MM.1S (cell line): ENCODE measurements around the gene NPC1L1.

Experiments
- DNase-seq: peaks from one replicate; pipeline ENCODE4 v3.0.0-alpha.2; 2015
- H2AFZ ChIP-seq: fragments of 300-600 bp; sonication (generic); 2 replicates; pipeline ENCODE4 v1.6.0; 2016; ENCODE audit warnings: antibody characterized with exemption, low read length
- H3F3A ChIP-seq: fragments of 300-600 bp; sonication (generic); 2 replicates; pipeline ENCODE4 v1.6.1; 2016; ENCODE audit warnings: mild to moderate bottlenecking, antibody characterized with exemption, low read length, moderate library complexity, mixed read lengths; ENCODE audit not compliant: insufficient read depth
- H3K27ac ChIP-seq: fragments of 300-600 bp; sonication (generic); 2 replicates; pipeline ENCODE4 v1.5.1; 2016; ENCODE audit warnings: mild to moderate bottlenecking, low read length
- H3K27me3 ChIP-seq: fragments of 300-600 bp; sonication (generic); replicated peaks from 2 replicates; pipeline ENCODE4 v1.6.0; 2016; ENCODE audit warnings: low read length; ENCODE audit not compliant: insufficient read depth
- H3K36me3 ChIP-seq: fragments of 300-600 bp; sonication (generic); replicated peaks from 2 replicates; pipeline ENCODE4 v1.6.1; 2016; ENCODE audit warnings: mild to moderate bottlenecking, low read length, mixed read lengths; ENCODE audit not compliant: insufficient read depth
- H3K4me1 ChIP-seq: fragments of 300-600 bp; sonication (generic); 2 replicates; pipeline ENCODE4 v1.6.1; 2016; ENCODE audit warnings: low read length, mixed read lengths
- H3K4me2 ChIP-seq: fragments of 300-600 bp; sonication (generic); 2 replicates; pipeline ENCODE4 v1.6.0; 2016; ENCODE audit warnings: low read depth, low read length
- H3K4me3 ChIP-seq: fragments of 300-600 bp; sonication (generic); 2 replicates; pipeline ENCODE4 v1.5.1; 2016; ENCODE audit warnings: low read length, mixed read lengths
- H3K79me2 ChIP-seq: fragments of 300-600 bp; sonication (generic); 2 replicates; pipeline ENCODE4 v1.6.1; 2016; ENCODE audit warnings: mixed run types, low read length, mixed read lengths
- H3K9ac ChIP-seq: fragments of 300-600 bp; sonication (generic); 2 replicates; pipeline ENCODE4 v1.6.1; 2016; ENCODE audit warnings: low read length, mixed read lengths
- H3K9me2 ChIP-seq: fragments of 300-600 bp; sonication (generic); replicated peaks from 2 replicates; pipeline ENCODE4 v1.6.1; 2016; ENCODE audit warnings: mild to moderate bottlenecking, low read length, mixed read lengths; ENCODE audit not compliant: insufficient read depth
- H3K9me3 ChIP-seq: fragments of 300-600 bp; sonication (generic); replicated peaks from 2 replicates; pipeline ENCODE4 v1.6.1; 2016; ENCODE audit warnings: mild to moderate bottlenecking, low read length, mixed read lengths; ENCODE audit not compliant: insufficient read depth
- H4K20me1 ChIP-seq: fragments of 300-600 bp; sonication (generic); 2 replicates; pipeline ENCODE4 v1.6.1; 2016; ENCODE audit warnings: mild to moderate bottlenecking, low read length, moderate library complexity, mixed read lengths; ENCODE audit not compliant: insufficient read depth
- EZH2 ChIP-seq: fragments of 300-600 bp; sonication (generic); optimal IDR thresholded peaks from 2 replicates; pipeline ENCODE3; 2017; ENCODE audit warnings: low read depth, mild to moderate bottlenecking, antibody characterized with exemption, low read length, mixed read lengths
- EZH2phosphoT487 ChIP-seq: fragments of 300-600 bp; sonication (generic); IDR thresholded peaks from 2 replicates; pipeline ENCODE4 v1.6.1; 2018; ENCODE audit warnings: antibody characterized with exemption, low read length
- TF ChIP-seq, protein P1 (sequence below): fragments of 300-600 bp; sonication (generic); IDR thresholded peaks from 2 replicates; pipeline ENCODE4 v1.5.1; 2016; ENCODE audit warnings: antibody characterized with exemption, low read length, mixed read lengths

The NPC1L1 gene

DNA sequence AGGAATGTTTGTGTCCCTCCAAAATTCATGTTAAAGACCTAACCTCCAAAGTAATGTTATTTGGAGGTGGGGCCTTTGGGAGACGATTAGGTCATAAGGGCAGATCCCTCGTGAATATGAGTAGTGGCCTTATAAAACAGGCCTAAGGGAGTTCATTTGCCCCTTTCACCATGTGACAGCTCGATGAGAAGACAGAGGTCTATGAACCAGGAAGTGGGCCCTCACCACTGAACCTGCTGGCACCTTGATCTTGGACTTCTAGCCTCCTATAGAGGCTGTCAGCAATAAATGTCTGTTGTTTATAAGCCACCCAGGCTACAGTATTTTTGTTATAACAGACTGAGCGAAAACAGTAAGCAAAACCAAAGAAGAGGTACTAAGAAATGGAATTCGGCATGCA is 64.8 kb downstream of the NPC1L1 start:
- H3K27me3 ChIP-seq, result no peaks in the 10 kb centered on the region
- H4K20me1 ChIP-seq, result 0 out of 2 replicates have a peak, but pooled peaks cover 4% of the 10 kb centered on the region
- no peak overlapping the region for H3K9ac ChIP-seq
- H3K9me3 ChIP-seq, result no peaks in the 10 kb centered on the region
- H3F3A ChIP-seq, result no peaks in the 10 kb centered on the region
- peaks cover 94% of the 10 kb centered on the region for H3K79me2 ChIP-seq
- H3K4me3 ChIP-seq, result no peak overlapping the region
- no peaks in the 10 kb centered on the region for H3K4me1 ChIP-seq
- H3K27ac ChIP-seq, result no peak overlapping the region
- DNase-seq, result no peak
- H2AFZ ChIP-seq, result no peak overlapping the region
- TF ChIP-seq, protein P1, sequence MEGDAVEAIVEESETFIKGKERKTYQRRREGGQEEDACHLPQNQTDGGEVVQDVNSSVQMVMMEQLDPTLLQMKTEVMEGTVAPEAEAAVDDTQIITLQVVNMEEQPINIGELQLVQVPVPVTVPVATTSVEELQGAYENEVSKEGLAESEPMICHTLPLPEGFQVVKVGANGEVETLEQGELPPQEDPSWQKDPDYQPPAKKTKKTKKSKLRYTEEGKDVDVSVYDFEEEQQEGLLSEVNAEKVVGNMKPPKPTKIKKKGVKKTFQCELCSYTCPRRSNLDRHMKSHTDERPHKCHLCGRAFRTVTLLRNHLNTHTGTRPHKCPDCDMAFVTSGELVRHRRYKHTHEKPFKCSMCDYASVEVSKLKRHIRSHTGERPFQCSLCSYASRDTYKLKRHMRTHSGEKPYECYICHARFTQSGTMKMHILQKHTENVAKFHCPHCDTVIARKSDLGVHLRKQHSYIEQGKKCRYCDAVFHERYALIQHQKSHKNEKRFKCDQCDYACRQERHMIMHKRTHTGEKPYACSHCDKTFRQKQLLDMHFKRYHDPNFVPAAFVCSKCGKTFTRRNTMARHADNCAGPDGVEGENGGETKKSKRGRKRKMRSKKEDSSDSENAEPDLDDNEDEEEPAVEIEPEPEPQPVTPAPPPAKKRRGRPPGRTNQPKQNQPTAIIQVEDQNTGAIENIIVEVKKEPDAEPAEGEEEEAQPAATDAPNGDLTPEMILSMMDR, result no peak
- TF ChIP-seq EZH2 (no peak), EZH2phosphoT487 (no peak)
- no peak overlapping the region for H3K4me2 ChIP-seq
- no peaks in the 10 kb centered on the region for H3K9me2 ChIP-seq
- peaks cover 22% of the 10 kb centered on the region; the same call in 1 of the 2 replicates for H3K36me3 ChIP-seq

DNA sequence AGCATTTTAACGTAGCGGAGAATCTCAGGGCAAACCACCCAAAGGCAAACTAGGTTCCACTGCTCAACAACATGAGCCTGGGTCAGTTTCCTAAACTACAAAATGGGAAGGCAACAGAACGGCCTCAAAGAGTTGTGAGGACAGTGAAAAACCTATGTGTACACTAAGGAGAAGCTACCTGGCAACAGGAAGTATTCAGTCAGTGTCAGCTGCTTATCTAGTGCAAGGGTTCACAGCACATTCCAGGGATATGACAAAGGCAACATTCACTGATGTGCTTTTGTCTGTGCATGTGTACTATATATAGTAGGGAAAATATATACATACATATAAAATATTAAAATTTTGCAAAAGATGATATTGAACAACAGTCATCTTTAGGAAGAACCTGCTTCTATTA is 67.8 kb downstream of the NPC1L1 start:
- no peak overlapping the region for H3K4me3 ChIP-seq
- no peak overlapping the region for H2AFZ ChIP-seq
- no peak for DNase-seq
- no peaks in the 10 kb centered on the region for H3K4me1 ChIP-seq
- H3K36me3 ChIP-seq, result peaks cover 14% of the 10 kb centered on the region; the same call in 1 of the 2 replicates
- no peak overlapping the region for H3K4me2 ChIP-seq
- H3K9me3 ChIP-seq, result no peaks in the 10 kb centered on the region
- no peaks in the 10 kb centered on the region for H3K9me2 ChIP-seq
- TF ChIP-seq EZH2 (no peak), EZH2phosphoT487 (no peak)
- TF ChIP-seq, protein P1, result no peak
- no peak overlapping the region for H3K9ac ChIP-seq
- 0 out of 2 replicates have a peak, but pooled peaks cover 10% of the 10 kb centered on the region for H4K20me1 ChIP-seq
- H3F3A ChIP-seq, result no peaks in the 10 kb centered on the region
- no peak overlapping the region for H3K27ac ChIP-seq
- no peaks in the 10 kb centered on the region for H3K27me3 ChIP-seq
- peaks cover 97% of the 10 kb centered on the region for H3K79me2 ChIP-seq

DNA sequence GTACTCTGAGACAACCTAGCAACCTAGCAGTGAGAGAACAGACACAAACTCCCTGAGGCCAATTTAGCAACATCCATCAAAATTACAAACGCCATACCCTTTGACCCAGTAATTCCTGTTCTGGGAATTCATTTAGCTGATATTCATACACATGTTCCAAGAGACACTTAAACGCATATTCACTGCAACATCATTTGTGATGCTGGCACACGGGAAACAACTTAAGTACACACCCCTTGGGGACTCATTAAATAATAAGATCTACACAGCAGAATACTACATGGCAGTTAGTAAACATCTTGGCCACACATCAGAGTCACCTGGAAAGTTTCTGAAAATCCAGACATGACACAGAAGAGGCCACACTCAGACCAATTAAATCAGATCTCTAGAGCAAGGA is 68.3 kb downstream of the NPC1L1 start:
- H2AFZ ChIP-seq, result no peak overlapping the region
- H3K9ac ChIP-seq, result no peak overlapping the region
- no peak overlapping the region for H3K27ac ChIP-seq
- H3K9me3 ChIP-seq, result no peaks in the 10 kb centered on the region
- H3K4me1 ChIP-seq, result no peaks in the 10 kb centered on the region
- no peak for DNase-seq
- H3K27me3 ChIP-seq, result no peaks in the 10 kb centered on the region
- no peak overlapping the region for H3K4me2 ChIP-seq
- no peaks in the 10 kb centered on the region for H3F3A ChIP-seq
- H3K79me2 ChIP-seq, result peaks cover 95% of the 10 kb centered on the region
- no peak overlapping the region for H3K4me3 ChIP-seq
- 0 out of 2 replicates have a peak, but pooled peaks cover 10% of the 10 kb centered on the region for H4K20me1 ChIP-seq
- peaks cover 14% of the 10 kb centered on the region; the same call in 1 of the 2 replicates for H3K36me3 ChIP-seq
- H3K9me2 ChIP-seq, result no peaks in the 10 kb centered on the region
- no peak for TF ChIP-seq EZH2

DNA sequence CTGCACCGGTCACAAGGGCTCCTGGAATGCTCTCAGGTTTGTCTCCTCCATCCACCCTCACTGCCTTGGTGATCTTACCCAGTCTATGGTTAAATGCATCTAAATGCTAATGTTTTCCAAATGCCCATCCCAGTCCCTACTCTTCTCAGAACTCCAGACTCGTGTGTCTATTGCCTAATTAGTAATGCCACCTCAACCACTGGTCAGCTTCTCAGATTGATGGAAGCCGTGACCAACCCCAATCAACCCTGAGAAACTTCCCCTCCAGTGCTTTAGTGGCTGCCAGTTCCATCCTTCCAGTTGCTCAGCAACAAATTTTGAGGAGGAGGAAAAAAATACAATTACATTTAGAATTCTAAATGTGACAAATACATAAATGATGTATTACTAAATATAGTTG is 69.3 kb downstream of the NPC1L1 start:
- H3K27ac ChIP-seq, result no peak overlapping the region
- no peak overlapping the region for H3K4me2 ChIP-seq
- no peaks in the 10 kb centered on the region for H3F3A ChIP-seq
- H2AFZ ChIP-seq, result no peak overlapping the region
- no peak overlapping the region for H3K9ac ChIP-seq
- 0 out of 2 replicates have a peak, but pooled peaks cover 6% of the 10 kb centered on the region for H4K20me1 ChIP-seq
- no peak for DNase-seq
- H3K4me3 ChIP-seq, result no peak overlapping the region
- no peaks in the 10 kb centered on the region for H3K27me3 ChIP-seq
- no peaks in the 10 kb centered on the region for H3K9me2 ChIP-seq
- no peaks in the 10 kb centered on the region for H3K9me3 ChIP-seq
- peaks cover 14% of the 10 kb centered on the region; the same call in 1 of the 2 replicates for H3K36me3 ChIP-seq
- no peaks in the 10 kb centered on the region for H3K4me1 ChIP-seq
- TF ChIP-seq, protein P1, result no peak
- TF ChIP-seq EZH2 (no peak), EZH2phosphoT487 (no peak)
- peaks cover 97% of the 10 kb centered on the region for H3K79me2 ChIP-seq
